CD4-positive, alpha-beta T cell treated with Interleukin-17A for 1 hour (primary cell): Measurements from ENCODE around the gene CEP85L.
A peak's percentile ranks its signal among the peaks of the same experiment; 100 is the strongest.

ENCODE experiments used
- DNase-seq: peaks from one replicate; pipeline ENCODE4 v3.0.0-alpha.2; 2020

The CEP85L gene

DNA sequence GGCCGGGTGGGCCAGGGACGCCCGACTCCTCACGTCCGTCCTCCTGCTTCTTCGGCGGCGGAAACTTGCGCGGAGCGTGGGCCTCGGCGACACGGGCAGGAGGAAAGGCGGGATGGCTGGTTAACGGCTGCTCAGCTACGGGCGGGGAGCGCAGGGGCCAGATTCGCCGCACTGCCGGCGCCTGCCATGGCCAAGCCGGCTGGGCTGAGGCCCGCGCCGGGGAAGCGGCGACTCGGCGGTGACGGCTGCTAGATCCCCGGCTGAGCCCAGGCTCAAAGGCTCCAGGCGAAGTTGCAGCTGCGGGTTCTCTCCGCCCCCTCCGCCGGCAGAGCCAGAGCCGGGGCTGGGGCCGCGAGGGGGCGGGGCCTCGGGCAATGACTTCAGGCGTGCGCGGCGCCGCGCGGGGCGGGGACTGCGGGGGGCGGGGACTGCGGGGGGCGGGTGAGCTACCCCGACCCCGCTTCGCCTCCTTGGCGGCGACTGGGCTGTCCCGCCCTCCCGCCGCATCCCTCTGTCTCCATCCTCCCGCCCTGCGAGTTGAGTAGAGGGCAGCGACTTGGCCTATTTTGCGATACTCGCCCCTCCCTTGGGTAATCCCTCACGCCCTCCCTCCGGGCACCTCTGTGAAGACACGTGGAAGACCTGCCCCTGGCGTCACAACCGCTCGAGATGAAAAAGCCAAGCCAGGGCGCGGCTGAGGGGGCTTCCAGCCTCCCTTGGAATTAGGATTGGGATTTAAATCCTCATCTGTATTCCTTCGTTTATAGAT lies at the start of gene CEP85L:
Gene CEP85L, minus strand, starts transcription at position 310 of the 769 bp plus-strand sequence. CDS start 322 bp downstream, outside the sequence.
- DNase-seq = peak; percentile 90

DNA sequence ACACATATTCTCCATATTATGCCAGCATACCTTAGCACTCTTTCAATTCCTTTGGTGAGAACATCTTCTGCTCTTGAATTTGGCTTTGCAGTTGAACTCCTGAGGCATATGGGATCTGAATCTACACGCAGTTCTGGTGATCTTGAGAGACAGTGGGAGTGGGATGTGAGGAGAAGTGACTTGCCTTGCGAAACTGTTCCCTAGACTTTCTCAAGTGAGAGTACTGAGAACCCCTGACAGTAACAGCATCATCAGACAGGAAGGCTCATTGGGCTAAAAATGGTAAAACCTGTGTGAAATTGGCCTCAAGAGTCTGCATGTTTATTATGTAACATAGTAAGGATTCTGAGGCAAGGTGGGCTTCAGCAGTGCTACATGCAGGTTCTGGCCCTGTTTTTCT lies 49.1 kb upstream of the CEP85L start:
- DNase-seq = no peak

DNA sequence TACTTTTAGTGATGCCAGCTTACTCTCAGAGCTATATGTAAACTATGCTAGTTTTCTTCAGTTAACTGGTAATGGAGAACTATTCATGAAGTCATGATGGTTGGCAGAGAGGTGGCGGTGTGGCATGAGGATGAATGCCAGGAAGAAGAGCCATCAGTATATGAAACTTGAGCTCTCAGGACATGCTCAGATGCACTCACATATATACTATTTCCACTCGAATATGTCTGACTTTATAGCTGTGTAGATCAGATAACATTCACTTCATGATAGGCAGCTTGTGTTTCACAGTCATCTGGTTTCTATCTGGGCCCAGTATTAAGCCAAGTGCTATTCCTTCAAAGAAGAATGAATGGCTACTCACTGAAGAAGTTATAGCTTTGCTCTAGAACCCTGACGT lies 46.2 kb upstream of the CEP85L start:
- DNase-seq = peak; percentile 29

DNA sequence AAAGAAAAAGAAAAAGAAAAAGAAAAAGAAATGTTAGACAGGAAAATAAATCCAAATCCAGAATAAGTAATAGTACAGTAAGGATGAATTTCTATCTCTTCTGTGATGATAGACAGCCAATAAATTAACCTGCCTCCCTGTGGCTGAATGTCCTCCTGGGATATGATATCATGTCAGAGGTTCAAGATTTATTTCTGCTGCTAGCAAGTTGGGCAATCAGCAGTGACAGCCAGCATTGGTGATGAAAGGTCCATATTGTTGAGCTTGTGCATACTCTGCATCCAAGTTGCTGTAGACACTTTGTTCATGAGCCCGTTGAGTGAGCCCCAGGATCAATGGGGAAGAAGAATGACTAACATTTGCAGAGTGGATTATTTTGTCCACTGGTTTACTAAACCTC lies 44.9 kb upstream of the CEP85L start:
- DNase-seq = no peak

DNA sequence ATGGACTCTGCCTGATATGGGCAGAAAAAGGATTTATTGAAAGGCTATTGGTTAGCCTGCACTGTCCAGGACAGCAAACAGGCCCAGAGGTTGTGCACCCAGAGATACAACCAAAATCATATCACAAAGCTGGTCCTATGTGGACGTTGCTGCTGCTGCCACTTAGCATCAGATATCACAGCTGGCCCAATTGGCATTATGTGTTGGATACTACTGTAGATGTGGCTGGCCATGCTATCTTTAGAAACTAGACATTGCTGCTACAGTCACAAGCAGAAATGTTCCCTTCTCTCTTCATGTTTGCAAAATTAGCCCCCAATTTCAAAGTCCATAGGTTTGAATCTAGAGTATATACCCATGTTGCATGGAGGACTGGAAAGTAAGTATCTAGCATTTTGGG lies 42.2 kb upstream of the CEP85L start:
- no peak for DNase-seq

DNA sequence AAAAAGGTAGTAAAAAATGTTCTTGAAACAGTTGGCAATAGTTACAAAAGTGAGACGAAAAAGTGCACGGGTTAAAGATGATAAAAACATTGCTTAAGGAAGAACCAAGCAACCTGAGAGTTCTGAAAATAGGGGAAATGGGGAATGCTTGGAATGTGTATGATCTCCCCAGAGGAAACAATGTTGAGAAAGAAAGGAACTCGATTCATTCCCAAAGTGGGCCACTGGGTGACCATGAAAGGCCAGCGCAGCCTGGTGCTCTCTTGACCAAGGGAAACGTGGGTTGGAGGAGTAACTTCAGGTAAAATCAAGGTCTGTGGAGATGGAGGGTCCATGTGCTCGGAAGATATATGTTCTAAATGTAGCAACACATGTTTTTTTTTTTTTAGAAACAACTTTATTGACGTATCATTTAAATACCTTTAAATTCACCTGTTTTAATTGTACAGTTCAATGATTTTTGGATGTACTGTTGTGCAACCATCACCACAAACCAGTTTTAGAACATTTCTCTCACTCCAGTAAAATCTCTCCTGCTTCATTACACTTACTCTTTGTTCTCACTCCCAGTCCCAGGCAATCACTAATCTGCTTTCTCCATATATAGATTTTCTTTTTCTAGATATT lies 34.5 kb upstream of the CEP85L start:
- no peak for DNase-seq

DNA sequence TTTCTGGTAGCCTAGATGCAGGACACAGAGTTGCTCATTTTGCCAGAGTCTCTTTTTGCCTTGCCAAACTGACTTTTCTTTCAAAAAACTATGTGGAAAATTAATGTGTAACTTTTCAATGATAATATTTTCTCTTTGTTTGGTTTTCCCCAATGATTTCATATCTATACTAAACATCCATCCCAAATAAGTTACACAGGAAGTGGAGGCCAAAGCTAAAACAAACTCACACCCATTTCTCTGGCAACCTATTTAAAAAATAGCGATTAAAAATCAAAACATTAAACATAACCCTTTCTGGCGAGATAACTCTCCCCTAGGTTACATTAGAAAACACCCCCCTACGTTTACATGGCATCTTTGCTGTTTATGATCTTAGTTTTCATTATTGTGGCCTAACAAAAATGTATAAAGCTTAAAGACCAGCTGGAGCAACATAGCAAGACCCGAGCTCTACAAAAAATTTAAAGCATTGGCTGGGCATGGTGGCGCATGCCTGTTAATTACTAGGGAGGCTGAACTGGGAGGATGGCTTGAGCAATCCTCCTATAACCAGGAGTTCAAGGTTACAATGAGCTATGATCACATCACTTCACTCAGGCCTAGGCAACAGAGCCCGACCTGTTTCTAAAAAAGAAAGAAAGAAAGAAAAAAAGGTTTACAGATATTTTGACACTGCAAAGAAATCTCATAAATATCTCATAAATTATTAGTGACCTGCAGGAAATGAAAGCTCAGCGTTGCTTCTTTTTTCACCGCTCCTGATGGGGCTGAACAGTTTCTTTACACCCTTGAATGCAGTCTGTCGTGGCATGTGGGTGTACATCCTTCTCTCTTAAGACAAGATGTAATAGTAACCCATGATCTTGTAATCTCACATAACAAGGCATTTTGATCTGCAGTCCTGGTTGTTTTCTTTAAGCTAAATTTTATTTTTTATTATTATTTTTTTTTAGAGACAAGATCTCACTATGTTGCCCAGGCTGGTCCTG lies 32.8 kb upstream of the CEP85L start:
- no peak for DNase-seq

DNA sequence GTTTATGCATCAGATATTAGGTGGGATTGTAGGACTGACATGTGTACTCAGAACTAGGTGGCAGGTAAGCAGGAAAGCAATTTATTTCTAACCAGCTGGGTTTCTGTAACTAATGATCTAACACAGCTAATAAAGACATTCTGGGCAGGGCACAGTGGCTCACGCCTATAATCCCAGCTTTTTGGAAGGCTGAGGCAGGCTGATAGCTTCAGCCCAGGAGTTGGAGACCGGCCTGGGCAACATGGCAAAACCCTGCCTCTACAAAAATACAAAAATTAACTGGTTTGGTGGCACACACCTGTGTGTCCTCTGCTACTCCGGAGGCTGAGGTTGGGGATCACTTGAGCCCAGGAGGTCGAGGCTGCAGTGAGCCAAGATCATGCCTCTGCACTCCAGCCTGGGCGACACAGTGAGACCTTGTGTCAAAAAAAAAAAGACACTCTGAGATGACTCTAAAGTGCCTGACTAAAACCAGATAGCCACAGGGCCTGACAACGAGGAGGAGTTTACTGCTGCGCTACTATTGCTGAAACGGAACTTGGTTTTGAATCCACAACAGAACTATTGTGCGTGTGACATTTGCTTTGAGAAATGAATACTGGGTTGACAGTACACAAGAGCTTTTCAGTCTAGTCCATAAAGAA lies 29.2 kb upstream of the CEP85L start:
- no peak for DNase-seq

DNA sequence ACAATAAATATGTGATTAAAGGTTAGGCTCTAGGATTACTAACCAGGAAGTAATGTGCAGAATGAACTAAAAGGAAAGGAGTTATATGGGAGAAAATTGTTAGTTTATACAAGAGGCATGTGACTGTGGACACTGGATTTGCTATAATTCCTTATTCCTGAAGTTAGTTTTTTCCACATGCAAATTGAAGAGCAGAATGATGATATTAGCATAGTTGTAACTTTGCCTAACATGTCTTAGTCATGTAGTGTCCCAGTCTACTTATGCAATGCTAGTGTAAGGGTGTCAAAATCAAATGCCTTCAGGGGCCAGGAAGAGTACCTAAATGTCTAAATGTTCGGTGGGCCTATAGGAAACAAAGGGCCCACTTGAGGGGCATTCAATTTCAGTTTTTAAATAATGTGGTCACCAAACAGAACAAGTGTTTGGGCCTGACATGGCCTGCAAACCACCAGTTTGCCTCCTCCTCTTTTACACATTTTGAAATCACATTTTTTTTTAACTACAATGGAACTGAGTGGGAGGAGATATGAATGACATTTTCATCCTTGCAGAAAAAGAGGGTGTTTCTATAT lies 28.0 kb upstream of the CEP85L start:
- DNase-seq = no peak

DNA sequence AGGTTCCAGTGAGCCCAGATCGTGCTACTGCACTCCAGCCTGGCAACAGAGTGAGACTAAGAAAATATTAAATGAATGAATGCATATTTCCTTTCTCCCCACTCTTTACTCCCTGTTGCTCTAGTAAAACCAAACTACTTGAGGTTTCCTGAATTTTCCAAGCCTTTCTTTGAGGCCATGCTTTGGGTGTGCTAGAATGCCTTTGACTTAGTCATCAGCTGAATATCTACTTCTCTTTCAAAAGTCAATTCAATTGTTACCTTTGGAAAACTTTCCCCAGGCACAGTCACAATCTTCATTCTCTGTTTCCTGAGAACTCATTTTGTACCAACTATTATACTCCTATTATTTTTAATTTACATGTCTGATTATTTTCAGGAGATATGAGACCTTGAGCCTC lies 27.5 kb upstream of the CEP85L start:
- no peak for DNase-seq

DNA sequence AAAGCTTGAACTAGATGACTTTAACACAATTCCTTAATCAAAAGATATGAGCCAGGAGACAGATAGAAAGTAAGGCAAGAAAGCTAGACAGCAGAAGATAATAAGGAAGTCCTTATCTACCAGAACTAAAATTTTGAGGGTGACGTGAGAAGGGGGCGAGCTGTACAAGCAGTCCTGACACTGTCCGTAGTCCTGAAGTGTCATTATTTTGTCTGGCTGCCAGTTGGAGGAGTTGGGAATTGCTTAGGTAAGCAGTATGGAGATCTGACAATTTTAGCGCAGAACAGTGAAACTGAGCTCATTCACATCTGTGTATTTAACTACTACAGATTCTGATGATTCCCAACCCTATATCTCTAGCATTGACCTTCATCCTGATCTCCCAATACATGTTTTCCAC lies 25.8 kb upstream of the CEP85L start:
- no peak for DNase-seq

DNA sequence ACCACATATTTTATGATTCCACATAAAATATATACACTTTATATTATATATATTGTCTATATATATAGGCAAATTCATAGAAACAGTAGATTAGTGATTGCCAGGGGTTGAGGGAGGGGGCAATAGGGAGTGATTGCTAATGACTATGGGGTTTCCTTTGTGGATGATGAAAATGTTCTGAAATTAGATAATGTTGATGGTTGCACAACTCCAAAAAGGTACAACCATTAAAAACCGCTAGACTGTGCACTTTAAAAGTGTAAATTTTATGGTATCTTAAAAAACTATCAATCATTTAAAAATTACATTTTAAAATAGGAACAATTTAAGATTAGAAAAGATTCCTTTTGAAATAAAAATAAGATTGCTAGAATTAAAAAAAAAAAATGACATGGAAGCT lies 23.8 kb upstream of the CEP85L start:
- no peak for DNase-seq

DNA sequence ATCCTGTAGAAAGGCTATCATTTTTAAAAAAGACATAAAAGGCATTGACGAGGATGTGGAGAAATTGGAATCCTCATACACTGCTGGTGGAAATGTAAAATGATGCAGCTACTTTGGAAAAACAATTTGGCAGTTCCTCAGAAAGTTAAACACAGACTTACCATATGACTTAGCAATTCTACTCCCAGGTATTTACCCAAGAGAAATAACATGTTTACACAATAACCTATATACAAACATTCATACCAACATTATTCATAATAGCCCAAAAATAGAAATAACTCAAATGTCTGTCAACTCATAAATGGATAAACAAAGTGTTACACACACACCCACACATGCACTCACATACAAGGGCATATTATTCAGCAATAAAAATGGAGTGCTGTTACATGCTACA lies 23.4 kb upstream of the CEP85L start:
- no peak for DNase-seq

DNA sequence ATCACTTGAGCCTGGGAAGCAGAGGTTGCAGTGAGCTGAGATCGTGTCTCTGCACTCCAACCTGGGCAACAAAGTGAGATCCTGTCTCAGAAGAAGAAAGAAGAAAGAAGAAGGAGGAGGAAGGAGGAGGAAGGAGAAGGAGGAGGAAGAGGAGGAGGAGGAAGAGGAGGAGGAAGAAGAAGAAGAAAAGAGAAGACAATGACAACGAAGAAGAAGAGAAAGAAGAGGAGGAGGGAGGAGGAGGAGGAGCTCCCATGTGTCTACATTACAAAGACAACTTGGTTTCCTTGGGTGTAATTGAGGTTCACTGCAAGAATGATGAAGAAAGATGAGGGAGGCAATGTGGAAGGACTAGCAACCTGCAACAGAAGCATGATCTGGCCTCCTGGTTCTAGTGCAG lies 21.3 kb upstream of the CEP85L start:
- DNase-seq = no peak

DNA sequence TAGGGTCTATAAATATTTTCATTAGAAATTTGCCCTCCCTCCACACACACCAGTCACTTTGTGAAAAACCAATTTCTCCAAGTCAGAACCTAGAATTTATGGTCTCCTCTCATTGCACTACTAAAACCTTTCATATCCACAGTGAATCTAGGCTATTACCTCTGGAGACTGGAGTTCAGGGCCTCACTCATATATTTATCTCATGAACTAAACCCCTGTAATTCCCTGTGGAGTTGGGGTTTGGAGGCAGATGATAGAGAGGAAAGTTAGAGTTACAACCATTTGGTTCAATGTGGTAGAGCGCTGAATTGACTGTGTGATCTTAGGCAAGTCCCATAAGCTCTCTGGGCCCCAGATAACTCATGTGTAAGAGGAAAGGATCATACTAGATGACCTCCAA lies 18.2 kb upstream of the CEP85L start:
- no peak for DNase-seq

DNA sequence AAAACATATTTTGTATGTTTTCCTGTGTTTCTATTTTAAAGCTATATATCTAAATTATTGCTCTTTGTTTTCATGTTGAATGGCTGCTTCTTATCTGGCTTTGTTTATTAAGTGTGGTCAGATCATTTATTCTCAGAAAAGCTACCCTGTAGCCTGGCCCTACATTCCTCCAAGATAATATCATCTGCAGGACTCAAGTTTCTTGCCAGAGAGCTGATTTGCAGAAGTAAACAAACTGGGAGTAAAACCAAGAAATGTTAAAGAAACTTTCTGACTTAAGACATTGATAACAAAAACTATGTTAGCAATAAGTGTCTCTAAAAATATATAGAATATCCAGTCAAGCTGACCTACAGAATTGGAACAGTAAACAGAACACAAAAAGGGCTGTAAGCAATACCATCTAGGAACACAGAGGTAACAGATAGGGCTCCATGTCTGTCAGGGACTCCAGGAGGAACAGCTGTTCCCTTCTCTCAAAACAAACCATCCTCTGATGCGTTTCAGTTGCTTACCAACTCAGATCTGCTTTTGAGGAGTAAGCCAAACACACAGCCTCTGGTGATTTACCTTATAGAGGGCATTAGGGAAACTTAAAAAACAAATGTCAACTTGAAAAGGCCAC lies 17.5 kb upstream of the CEP85L start:
- no peak for DNase-seq

DNA sequence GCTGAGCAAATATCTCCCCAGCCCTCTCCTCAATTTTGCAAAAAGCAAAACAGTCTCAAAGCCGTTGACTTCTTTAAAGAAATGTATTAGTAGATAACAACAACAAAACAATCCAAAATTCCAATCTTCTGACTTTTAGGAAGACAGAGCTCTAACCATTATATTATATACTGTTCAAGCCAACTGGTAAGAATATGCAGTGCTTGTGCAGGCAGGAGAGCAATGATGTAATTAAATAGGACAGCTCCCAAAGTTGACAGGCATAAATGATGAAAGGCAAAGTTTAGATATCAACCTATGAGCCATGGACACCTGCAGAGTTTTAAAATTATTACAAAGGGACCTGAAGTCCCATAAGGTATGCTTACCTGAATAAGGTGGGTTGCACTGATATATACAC lies 16.6 kb upstream of the CEP85L start:
- no peak for DNase-seq

DNA sequence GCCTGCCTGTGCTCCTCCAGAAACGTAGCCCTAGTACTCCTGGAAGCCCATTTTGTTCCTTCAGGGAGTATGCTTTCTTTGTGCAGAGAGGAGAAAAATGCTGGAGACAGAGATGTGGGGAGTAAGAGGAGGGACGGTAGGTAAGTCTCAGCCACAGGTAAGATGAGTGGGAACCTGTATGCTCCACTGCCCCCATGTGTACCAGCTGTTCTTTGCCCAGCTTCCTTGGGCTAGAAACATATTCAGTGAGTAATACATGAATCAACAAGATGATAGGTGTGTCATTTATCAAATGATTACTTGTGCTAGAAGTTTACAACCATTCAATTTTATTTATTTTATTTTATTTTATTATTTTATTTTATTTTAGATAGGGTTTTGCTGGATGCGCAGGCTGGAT lies 13.6 kb upstream of the CEP85L start:
- DNase-seq = peak; percentile 47

DNA sequence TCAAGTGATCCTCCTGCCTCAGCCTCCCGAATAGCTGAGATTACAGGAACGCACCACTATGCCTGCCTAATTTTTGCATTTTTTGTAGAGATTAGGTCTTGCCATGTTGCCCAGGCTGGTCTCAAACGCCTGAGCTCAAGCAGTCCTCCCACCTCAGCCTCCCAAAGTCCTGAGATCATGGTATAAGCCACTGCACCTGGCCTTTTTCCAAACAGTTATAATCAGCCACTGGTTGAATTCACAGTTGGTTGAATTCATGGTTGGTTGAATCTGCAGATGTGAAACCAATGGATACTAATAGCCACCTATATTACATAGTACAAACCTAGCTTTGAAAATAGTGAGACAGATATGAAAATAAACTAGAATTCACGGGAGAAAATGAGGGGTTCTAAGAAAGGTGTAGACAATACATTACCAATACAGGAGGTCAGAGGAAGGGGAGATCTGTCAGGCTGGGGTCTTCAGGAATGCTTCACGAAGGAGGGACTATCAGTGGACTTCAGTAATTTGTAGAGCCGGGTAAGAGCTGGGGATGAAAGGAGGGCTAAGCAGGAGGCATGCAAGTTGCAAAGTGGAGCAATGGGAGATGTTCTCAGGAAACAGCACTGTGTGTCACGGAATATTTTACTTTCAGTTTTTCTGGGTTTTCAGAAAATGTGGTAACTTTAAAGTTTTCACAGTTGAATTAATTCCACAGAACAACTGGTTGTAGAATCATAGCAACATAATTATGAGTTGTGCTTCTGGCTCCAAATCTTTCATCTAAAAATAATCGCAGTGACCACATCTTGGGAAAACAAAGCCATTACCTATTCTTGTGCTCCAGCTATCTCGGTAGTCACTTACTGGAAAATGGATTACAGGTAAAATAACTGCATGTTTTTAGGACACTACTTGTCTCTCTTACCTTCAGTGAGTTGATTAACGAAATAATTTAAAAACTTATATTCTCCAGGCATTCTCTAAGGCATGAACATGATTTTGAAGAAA lies 12.9 kb upstream of the CEP85L start:
- no peak for DNase-seq

DNA sequence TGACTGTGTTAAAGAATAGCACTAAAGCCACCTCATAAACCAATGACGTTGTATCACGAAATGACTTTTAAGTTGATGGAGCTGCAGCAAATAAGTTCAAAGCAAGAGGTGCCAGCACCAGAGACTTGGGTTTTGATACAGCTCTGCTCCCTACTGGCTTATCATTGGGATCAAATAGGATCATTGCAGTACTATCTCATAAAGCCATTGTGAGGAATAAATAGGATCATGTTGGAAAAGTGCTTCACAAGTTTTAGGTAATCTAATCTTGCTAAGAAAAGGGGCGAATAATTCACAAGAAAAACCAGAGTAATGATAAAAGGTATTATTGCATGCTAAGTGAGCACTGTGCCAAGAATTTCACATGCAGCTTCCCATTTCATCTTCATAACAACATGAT lies 10.4 kb upstream of the CEP85L start:
- DNase-seq = no peak

DNA sequence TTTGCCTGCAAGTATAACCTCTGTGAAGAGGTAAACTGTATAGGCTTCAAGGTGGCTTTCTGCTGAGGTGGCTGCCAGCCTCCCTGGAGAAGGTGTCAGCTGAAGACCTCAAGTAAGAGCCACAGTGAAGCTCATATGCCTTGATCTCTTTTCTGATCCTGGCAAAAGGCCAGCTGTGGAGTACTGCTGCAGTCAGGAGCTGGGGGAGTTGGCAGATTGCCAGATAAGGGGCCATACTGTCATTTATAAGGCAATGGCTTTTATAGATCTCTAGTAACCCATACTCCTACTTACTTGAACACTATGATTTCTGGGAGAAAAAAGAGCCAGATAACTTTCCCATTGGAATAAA lies 8.8 kb upstream of the CEP85L start:
- DNase-seq = peak; percentile 79
